Measurements from ENCODE around the gene USP20. TPM values are rescaled to one million over a fixed set of nuclear protein-coding genes. Genes with fewer than 3 reads are reported as not detected.

Gene USP20
- total RNA-seq, 2 donors from 2014 or later = 14.5 to 23.4 TPM

DNA sequence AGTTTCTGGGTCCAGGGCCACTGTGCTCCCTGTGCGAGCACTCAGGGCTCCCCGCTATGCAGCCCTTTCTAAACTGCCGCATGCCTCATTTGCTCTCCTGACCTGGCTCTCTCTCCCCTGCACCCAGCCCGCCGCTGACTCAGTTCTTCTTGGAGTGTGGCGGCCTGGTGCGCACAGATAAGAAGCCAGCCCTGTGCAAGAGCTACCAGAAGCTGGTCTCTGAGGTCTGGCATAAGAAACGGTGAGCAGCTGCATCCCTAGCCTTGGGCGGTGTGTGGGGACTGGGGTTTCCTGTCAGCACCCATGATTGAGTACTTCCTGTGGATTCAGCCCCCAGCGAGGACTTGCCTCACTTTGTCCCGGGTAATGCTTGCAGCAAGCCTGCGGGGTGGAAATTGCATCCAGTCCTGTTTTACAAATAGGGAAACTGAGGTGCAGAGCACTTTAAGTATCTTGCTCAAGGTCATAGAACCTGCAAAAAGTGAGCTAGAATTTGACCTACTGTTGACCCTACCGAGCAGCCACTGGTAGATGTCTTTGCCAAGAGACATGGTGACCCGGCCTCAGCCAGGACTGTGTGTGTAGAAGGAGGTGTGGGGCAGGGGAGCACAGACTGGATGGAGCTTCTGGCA is 27.9 kb downstream of the USP20 start:
- H3K27ac ChIP-seq = no peak overlapping the region
- 67 to 87% methylated on average over 14 of the region's 14 CpGs for WGBS, 2 donors
- ATAC-seq (no peak), DNase-seq (peak in 1 of 4 donors; percentile 22)
- peaks cover 0 to 8% of the 10 kb centered on the region in 2 donors for H3K36me3 ChIP-seq (replicated peaks in 1 of 2; ENCODE audit: insufficient read depth in 1 of 2, low read depth in 2 of 2)
- no peak overlapping the region for H3K4me3 ChIP-seq
- H3K4me1 ChIP-seq = no peaks in the 10 kb centered on the region
- no peak for TF ChIP-seq CTCF (IDR thresholded peaks at IDR 0.05)
- no peak for TF ChIP-seq POLR2A (IDR thresholded peaks at IDR 0.05)
- H3K9me3 ChIP-seq = no peaks in the 10 kb centered on the region
- H3K27me3 ChIP-seq = no peaks in the 10 kb centered on the region
- intact Hi-C loops (cut with DNase I) = no loop called here

DNA sequence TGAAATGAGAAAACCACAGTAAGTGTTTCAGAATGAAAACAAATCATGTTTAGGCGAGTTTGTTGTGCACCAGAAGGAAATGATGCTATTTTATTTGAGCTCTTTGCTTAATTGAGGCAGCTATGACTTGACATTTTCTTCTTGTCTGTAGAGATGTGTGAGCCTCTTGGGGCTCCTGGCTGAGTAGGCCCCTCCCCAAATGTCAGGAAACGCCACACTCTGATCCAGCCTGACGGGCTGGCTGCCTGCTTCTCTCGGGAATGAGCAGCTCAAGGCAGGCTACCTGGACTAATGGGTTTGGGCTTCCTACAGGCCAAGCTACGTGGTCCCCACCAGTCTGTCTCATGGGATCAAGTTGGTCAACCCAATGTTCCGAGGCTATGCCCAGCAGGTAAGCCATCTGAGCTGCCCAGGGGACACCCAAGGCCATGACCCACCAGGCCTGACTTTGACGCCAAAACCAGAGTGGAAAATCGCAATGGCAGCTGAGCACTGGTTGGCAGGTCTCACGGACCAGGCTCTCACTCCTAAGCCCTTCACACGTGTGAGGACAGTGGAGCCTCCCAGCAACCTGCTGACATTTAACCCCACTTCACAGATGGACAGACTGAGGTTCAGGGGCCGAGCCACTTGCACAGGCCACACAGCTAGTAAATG is 29.9 kb downstream of the USP20 start:
- intact Hi-C loops (cut with DNase I) = no loop called here
- DNase-seq (no peak), ATAC-seq (no peak)
- Histone ChIP-seq H3K4me1 (no peaks in the 10 kb centered on the region), H3K27me3 (no peaks in the 10 kb centered on the region), H3K4me3 (no peak overlapping the region), H3K9me3 (no peaks in the 10 kb centered on the region), H3K27ac (no peak overlapping the region), H3K36me3 (replicated peaks in 1 of 2; ENCODE audit: insufficient read depth in 1 of 2, low read depth in 2 of 2) (peaks cover 0 to 8% of the 10 kb centered on the region in 2 donors)
- TF ChIP-seq POLR2A (IDR thresholded peaks at IDR 0.05) (no peak), CTCF (IDR thresholded peaks at IDR 0.05) (no peak)
- 42 to 64% methylated on average over 8 to 11 of the region's 11 CpGs for WGBS, 2 donors

DNA sequence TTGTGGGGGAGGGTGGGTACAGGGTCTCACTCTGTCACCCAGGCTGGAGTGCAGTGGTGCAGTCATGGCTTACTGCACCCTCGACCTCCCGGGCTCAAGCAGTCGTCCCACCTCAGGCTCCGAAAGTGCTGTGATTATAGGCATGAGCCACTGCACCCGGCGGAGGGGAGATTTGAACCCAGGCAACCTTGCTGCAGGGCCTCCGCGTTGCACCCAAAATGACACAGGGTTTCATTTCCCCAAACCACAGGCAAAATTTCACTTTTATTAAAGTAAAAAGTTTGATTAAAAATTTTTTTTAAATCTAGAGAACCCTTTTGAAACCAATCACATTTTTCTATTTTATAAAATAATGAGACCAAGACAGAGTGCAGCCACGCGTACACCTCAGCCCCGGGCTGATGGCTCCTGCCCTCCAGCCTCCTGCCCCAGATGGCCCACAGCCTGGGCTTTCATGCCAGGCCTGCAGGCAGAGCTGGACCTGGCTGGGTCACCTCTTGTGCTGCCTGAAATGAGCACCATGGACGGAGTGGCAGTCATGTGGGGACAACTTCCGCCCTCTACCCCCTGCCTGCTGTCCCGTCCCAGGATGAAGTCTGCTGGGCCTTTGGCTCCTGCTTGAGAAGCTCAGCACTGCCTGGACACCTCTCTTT is 30.5 kb downstream of the USP20 start:
- Histone ChIP-seq H3K9me3 (no peaks in the 10 kb centered on the region), H3K4me3 (no peak overlapping the region), H3K27ac (no peak overlapping the region), H3K27me3 (no peaks in the 10 kb centered on the region), H3K4me1 (no peaks in the 10 kb centered on the region), H3K36me3 (replicated peaks in 1 of 2; ENCODE audit: insufficient read depth in 1 of 2, low read depth in 2 of 2) (peaks cover 0 to 8% of the 10 kb centered on the region in 2 donors)
- TF ChIP-seq CTCF (IDR thresholded peaks at IDR 0.05) = no peak
- no peak for TF ChIP-seq POLR2A (IDR thresholded peaks at IDR 0.05)
- 68 to 82% methylated on average over 9 to 14 of the region's 14 CpGs for WGBS, 2 donors
- ATAC-seq = no peak
- intact Hi-C loops (cut with DNase I) = no loop called here
- DNase-seq = no peak

GRCh38 chr9:129866394-129867135 is 31.3 kb downstream of the USP20 start:
- Histone ChIP-seq H3K27me3 (no peaks in the 10 kb centered on the region), H3K36me3 (replicated peaks in 1 of 2; ENCODE audit: insufficient read depth in 1 of 2, low read depth in 2 of 2) (peaks cover 0 to 7% of the 10 kb centered on the region in 2 donors), H3K4me1 (no peaks in the 10 kb centered on the region), H3K4me3 (no peak overlapping the region), H3K9me3 (no peaks in the 10 kb centered on the region), H3K27ac (no peak overlapping the region)
- intact Hi-C loops (cut with DNase I) = no loop called here
- ATAC-seq = no peak
- WGBS, 2 donors = 73 to 91% methylated on average over 12 to 16 of the region's 17 CpGs
- TF ChIP-seq POLR2A (IDR thresholded peaks at IDR 0.05) (no peak), CTCF (IDR thresholded peaks at IDR 0.05) (no peak)
- DNase-seq = no peak
